ENCODE measurements around the gene PADI3. TPM values are rescaled to one million over a fixed set of nuclear protein-coding genes. Genes with fewer than 3 reads are reported as not detected.

PADI3 gene
- total and polyA plus RNA-seq, 2 experiments from 2014 or later = 0.37 to 0.80 TPM

GRCh38 chr1:17292299-17293160, 43.6 kb downstream of the PADI3 start:
- no peaks in the 10 kb centered on the region for H3F3A ChIP-seq (replicated peaks; ENCODE audit: low read depth)
- H3K36me3 Mint-ChIP-seq (ENCODE audit: low read depth) = no peaks in the 10 kb centered on the region

More at GRCh38 chr1:17292299-17293160, 43.6 kb downstream of the PADI3 start:
- TF ChIP-seq ZNF114 (CRISPR knock-in tag; IDR thresholded peaks at IDR 0.05) (no peak), ZNF462 (CRISPR knock-in tag; IDR thresholded peaks at IDR 0.05) (no peak)
- no peaks in the 10 kb centered on the region; the same call in 1 of the 2 replicates for H3K36me3 ChIP-seq (ENCODE audit: insufficient read depth)
- no peaks in the 10 kb centered on the region for H3K4me1 ChIP-seq (ENCODE audit: insufficient read depth)
- no peaks in the 10 kb centered on the region for H3K79me2 ChIP-seq (replicated peaks; ENCODE audit: insufficient read depth)
- DNase-seq (ENCODE audit: low spot score) = no peak
- no peak overlapping the region for H3K27ac ChIP-seq (ENCODE audit: low read depth)
- Mint-ChIP-seq H3K4me3 (no peak overlapping the region), H3K27me3 (ENCODE audit: insufficient read depth, low read depth, poor library complexity) (peaks cover 7% of the 10 kb centered on the region), H3K27ac (no peak overlapping the region), H3K4me1 (no peaks in the 10 kb centered on the region), H3K9me3 (no peaks in the 10 kb centered on the region)
- H3K9me2 ChIP-seq (ENCODE audit: insufficient read depth) = no peaks in the 10 kb centered on the region
- H3K4me2 ChIP-seq = no peak overlapping the region
- H4K20me1 ChIP-seq (replicated peaks; ENCODE audit: insufficient read depth) = no peaks in the 10 kb centered on the region
- no peak overlapping the region for H3K4me3 ChIP-seq
- no peak overlapping the region for H2AFZ ChIP-seq
- H3K27me3 ChIP-seq (ENCODE audit: insufficient read depth) = no peaks in the 10 kb centered on the region
- ATAC-seq = no peak

Measured in GM23338 (cell line).